Activated CD8-positive, alpha-beta T cell treated with anti-CD3 and anti-CD28 coated beads for 36 hours (primary cell): ENCODE data around the gene ZDHHC22. TPM values are rescaled to one million over a fixed set of nuclear protein-coding genes. Genes with fewer than 3 reads are reported as not detected.
"Not testable (repeated sequence)": the region's sequence is repeated elsewhere in the genome, so short reads cannot be mapped to it uniquely, and the experiment has no call there.

Experiments used
- ATAC-seq: fragments of 200-7000 bp; cut with Tn5 transposase; one replicate; pipeline ENCODE4 v1.10.0; 2021; ENCODE audit warnings: mild to moderate bottlenecking, moderate library complexity
- CTCF ChIA-PET: fragments of 350-600 bp; sonication (Branson Sonifier 250); formaldehyde crosslinking; loops from one replicate; lab custom pipeline; 2021; ENCODE audit warnings: antibody characterized with exemption; lab: Charles Lee
- POLR2A ChIA-PET: fragments of 350-600 bp; sonication (Branson Sonifier 250); formaldehyde crosslinking; loops from one replicate; lab custom pipeline; 2021; ENCODE audit warnings: antibody characterized with exemption; lab: Charles Lee
- DNase-seq: peaks from one replicate; pipeline ENCODE4 v3.0.0-alpha.2; 2020
- H3K27ac Mint-ChIP-seq: one replicate; pipeline ENCODE4 v1.8.0; 2021; ENCODE audit warnings: mild to moderate bottlenecking, mixed read lengths
- H3K27me3 Mint-ChIP-seq: one replicate; pipeline ENCODE4 v1.8.0; 2021; ENCODE audit warnings: mixed read lengths
- H3K36me3 Mint-ChIP-seq: one replicate; pipeline ENCODE4 v1.8.0; 2021; ENCODE audit warnings: low read depth, mixed read lengths
- H3K4me1 Mint-ChIP-seq: one replicate; pipeline ENCODE4 v1.8.0; 2021; ENCODE audit warnings: low read depth, mixed read lengths
- H3K4me3 Mint-ChIP-seq: one replicate; pipeline ENCODE4 v1.8.0; 2021; ENCODE audit warnings: mild to moderate bottlenecking, moderate library complexity, mixed read lengths
- H3K9me3 Mint-ChIP-seq: one replicate; pipeline ENCODE4 v1.8.0; 2021; ENCODE audit warnings: mixed read lengths
- intact Hi-C: fragments of 100-400 bp; cut with micrococcal nuclease; formaldehyde crosslinking; loops from one replicate; pipeline ENCODE4 v1.10.0; 2022
- total RNA-seq, 2 experiments: library from RNA; stranded (reverse); gene quantifications; one replicate each; pipeline ENCODE4 v1.2.3, GENCODE V29; 2021
- TF ChIP-seq, protein P1 (sequence below): fragments of 200-600 bp; IDR thresholded peaks from one replicate; pipeline ENCODE4 v1.8.0; 2022; ENCODE audit warnings: antibody characterized with exemption, mild to moderate bottlenecking

ZDHHC22 gene
- total RNA-seq, 2 experiments from 2014 or later: not detected

DNA sequence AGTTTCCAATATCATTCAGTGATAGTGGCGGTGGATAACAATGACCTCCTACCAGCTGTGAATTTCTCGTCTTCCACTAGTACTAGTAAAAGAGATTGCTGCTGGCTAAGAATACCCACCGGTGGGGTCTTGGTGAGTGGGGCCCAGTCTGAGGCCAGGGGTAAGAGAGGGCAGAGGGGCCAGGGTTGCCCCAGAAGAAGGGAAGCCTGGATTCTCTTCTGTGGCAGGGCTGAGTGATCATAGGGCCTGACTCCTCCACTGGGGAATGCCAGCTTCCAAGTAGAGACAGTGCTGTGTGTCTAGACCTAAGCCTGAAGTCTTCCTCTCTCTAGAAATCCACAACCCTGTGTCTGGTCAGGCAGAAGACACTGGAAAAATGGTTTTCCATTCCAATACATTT lies 34.3 kb upstream of the ZDHHC22 start:
- Mint-ChIP-seq H3K27ac (no peak overlapping the region), H3K36me3 (no peaks in the 10 kb centered on the region), H3K4me3 (no peak overlapping the region), H3K27me3 (peaks cover 7% of the 10 kb centered on the region), H3K9me3 (peaks cover 1% of the 10 kb centered on the region), H3K4me1 (no peaks in the 10 kb centered on the region)
- ChIA-PET POLR2A (no interaction called here), CTCF (interaction anchor here (1.9 kb wide), 1 partner anchor 24 kb away, joined by 6 read pairs; no protein-coding TSS in a partner anchor)
- no peak for DNase-seq
- intact Hi-C loops: no loop called here
- TF ChIP-seq, protein P1, sequence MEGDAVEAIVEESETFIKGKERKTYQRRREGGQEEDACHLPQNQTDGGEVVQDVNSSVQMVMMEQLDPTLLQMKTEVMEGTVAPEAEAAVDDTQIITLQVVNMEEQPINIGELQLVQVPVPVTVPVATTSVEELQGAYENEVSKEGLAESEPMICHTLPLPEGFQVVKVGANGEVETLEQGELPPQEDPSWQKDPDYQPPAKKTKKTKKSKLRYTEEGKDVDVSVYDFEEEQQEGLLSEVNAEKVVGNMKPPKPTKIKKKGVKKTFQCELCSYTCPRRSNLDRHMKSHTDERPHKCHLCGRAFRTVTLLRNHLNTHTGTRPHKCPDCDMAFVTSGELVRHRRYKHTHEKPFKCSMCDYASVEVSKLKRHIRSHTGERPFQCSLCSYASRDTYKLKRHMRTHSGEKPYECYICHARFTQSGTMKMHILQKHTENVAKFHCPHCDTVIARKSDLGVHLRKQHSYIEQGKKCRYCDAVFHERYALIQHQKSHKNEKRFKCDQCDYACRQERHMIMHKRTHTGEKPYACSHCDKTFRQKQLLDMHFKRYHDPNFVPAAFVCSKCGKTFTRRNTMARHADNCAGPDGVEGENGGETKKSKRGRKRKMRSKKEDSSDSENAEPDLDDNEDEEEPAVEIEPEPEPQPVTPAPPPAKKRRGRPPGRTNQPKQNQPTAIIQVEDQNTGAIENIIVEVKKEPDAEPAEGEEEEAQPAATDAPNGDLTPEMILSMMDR: no peak
- no peak for ATAC-seq

DNA sequence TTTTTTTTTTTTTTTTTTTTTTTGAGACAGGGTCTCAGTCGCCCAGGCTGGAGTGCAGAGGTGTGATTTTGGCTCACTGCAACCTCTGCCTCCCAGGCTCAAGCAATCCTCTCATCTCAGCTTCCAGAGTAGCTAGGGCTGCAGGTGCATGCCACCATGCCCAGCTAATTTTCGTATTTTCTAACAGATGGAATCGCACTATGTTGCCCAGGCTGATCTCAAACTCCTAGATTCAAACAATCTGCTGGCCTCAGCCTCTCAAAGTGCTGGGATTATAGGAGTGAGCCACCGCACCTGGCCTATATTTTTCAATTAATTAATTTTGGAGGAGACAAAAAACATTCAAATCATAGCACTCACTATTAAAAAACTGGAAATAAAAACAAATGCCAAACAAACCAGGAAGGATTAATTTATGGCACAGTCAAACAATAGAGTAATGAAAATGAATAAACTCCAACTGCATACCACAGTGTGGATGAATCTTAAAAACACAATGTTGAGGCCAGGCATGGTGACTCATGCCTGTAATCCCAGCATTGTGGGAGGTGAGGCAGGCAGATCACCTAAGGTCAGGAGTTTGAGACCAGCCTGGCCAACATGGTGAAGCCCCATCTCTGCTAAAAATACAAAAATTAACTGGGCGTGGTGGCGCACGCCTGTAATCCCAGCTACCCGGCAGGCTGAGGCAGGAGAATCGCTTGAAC lies 32.5 kb upstream of the ZDHHC22 start:
- H3K4me1 Mint-ChIP-seq, POLR2A ChIA-PET, H3K27me3 Mint-ChIP-seq, intact Hi-C loops, H3K36me3 Mint-ChIP-seq, H3K4me3 Mint-ChIP-seq, DNase-seq, H3K27ac Mint-ChIP-seq, ATAC-seq: not testable (repeated sequence)
- H3K9me3 Mint-ChIP-seq: peaks cover 10% of the 10 kb centered on the region
- CTCF ChIA-PET: interaction anchor here (1.7 kb wide), 1 partner anchor 142 kb away, joined by 4 read pairs; no protein-coding TSS in a partner anchor

GRCh38 chr14:77172916-77173315 lies 31.3 kb upstream of the ZDHHC22 start:
- TF ChIP-seq, protein P1: no peak
- no peak for DNase-seq
- H3K27ac Mint-ChIP-seq: no peak overlapping the region
- no peaks in the 10 kb centered on the region for H3K4me1 Mint-ChIP-seq
- intact Hi-C loops: no loop called here
- H3K27me3 Mint-ChIP-seq: peaks cover 2% of the 10 kb centered on the region
- no peaks in the 10 kb centered on the region for H3K36me3 Mint-ChIP-seq
- H3K4me3 Mint-ChIP-seq: no peak overlapping the region
- ChIA-PET POLR2A (no interaction called here), CTCF (interaction anchor here (1.7 kb wide), 1 partner anchor 143 kb away, joined by 4 read pairs; no protein-coding TSS in a partner anchor)
- ATAC-seq: no peak
- H3K9me3 Mint-ChIP-seq: peaks cover 13% of the 10 kb centered on the region

DNA sequence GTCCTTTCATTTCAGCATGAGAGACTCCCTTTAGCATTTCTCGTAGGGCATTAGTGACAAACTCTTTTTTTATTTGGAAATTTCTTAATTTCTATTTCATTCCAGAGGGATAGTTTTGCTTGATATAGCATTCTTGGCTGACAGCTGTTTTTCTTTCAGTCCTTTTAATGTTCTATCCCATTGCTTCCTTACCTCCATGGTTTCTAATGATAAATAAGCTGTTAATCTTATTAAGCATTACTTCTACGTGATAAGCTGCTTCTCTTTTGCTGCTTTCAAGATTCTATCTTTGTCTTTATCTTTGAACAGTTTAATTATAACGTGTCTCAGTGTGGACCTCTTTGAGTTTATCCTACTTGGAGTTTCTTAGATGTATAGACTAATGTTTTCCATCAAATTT lies 28.5 kb upstream of the ZDHHC22 start:
- TF ChIP-seq, protein P1: no peak
- intact Hi-C loops: no loop called here
- Mint-ChIP-seq H3K4me1 (no peaks in the 10 kb centered on the region), H3K36me3 (no peaks in the 10 kb centered on the region), H3K9me3 (peaks cover 13% of the 10 kb centered on the region), H3K27me3 (peaks cover 5% of the 10 kb centered on the region), H3K27ac (no peak overlapping the region), H3K4me3 (no peak overlapping the region)
- DNase-seq: no peak
- no peak for ATAC-seq
- ChIA-PET CTCF (no interaction called here), POLR2A (no interaction called here)

DNA sequence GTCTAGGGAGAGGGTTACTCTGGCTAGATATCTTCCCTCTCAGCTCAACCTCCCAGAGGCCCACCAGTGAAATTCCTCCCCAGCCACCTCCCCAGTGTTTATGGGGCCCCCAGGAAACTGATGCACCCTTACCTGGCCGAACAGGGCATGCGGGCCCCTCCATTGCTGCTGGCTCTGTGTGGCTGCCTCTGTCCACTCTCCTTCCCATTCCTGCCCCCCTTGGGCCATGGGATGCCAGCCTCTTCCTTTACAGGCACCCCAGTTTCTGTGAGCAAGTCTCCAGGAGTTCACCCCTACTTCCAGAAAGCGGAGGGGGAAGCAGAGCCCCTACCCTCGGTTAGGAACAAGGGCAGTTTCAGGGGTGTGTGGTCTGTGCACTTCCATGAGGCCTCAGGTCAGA lies 19.4 kb upstream of the ZDHHC22 start:
- POLR2A ChIA-PET: no interaction called here
- Mint-ChIP-seq H3K27ac (no peak overlapping the region), H3K36me3 (no peaks in the 10 kb centered on the region), H3K9me3 (no peaks in the 10 kb centered on the region), H3K4me3 (no peak overlapping the region), H3K4me1 (no peaks in the 10 kb centered on the region), H3K27me3 (peaks cover 26% of the 10 kb centered on the region)
- CTCF ChIA-PET: interaction anchor here (1.4 to 1.6 kb wide), 2 partner anchors 10 to 285 kb away, joined by 4 to 6 read pairs; no protein-coding TSS in a partner anchor
- TF ChIP-seq, protein P1: no peak
- no peak for ATAC-seq
- intact Hi-C loops: no loop called here
- no peak for DNase-seq
